Lung (tissue), 12 donors: ENCODE measurements around the gene ZHX3. TPM values are rescaled to one million over a fixed set of nuclear protein-coding genes. Genes with fewer than 3 reads are reported as not detected.

ENCODE experiments used
- ATAC-seq: fragments of 200-7000 bp; cut with Tn5 transposase; one replicate; pipeline ENCODE4 v1.9.1; 2020; ENCODE audit warnings: moderate number of reproducible peaks; ENCODE audit not compliant: insufficient read depth, low FRiP score
- DNase-seq, 3 donors: peaks; one replicate each; pipeline ENCODE4 v3.0.0-alpha.2; 2013 to 2017
- H3K27ac ChIP-seq, 2 donors: one replicate each; pipeline ENCODE4 v1.5.1; 2013; ENCODE audit warnings: mild to moderate bottlenecking in 2 of 2, moderate library complexity in 2 of 2, control low read depth in 1 of 2, inconsistent platforms in 1 of 2, low read depth in 1 of 2, low read length in 1 of 2
- H3K27me3 ChIP-seq, 3 donors: one replicate each; pipeline ENCODE4 v1.5.1; 2013; ENCODE audit warnings: low read length in 2 of 3; ENCODE audit not compliant: control insufficient read depth in 3 of 3, insufficient read depth in 3 of 3
- H3K36me3 ChIP-seq, 4 donors: one replicate each; pipeline ENCODE4 v1.5.1; 2013; ENCODE audit warnings: low read length in 4 of 4, mild to moderate bottlenecking in 1 of 4, moderate library complexity in 1 of 4; ENCODE audit not compliant: control insufficient read depth in 4 of 4, insufficient read depth in 4 of 4
- H3K4me1 ChIP-seq, 5 donors: one replicate each; pipeline ENCODE4 v1.5.1; 2013; ENCODE audit warnings: low read length in 5 of 5, mild to moderate bottlenecking in 2 of 5, moderate library complexity in 1 of 5; ENCODE audit not compliant: control insufficient read depth in 5 of 5, insufficient read depth in 5 of 5
- H3K4me3 ChIP-seq: one replicate; pipeline ENCODE4 v1.5.1; 2013; ENCODE audit warnings: mild to moderate bottlenecking, control low read depth, moderate library complexity
- H3K9ac ChIP-seq, 2 donors: one replicate each; pipeline ENCODE4 v1.5.1; 2013; ENCODE audit warnings: low read length in 2 of 2, control low read depth in 1 of 2; ENCODE audit not compliant: insufficient read depth in 1 of 2
- H3K9me3 ChIP-seq, 4 donors: one replicate each; pipeline ENCODE4 v1.5.1; 2013; ENCODE audit warnings: low read length in 3 of 4, mild to moderate bottlenecking in 1 of 4, moderate library complexity in 1 of 4; ENCODE audit not compliant: control insufficient read depth in 4 of 4, insufficient read depth in 3 of 4
- WGBS, 2 donors: extraction: QIAGEN DNeasy Blood & Tissue Kit; methylation state at CpG; one replicate each; pipeline ENCODE4 v1.1.7; 2013; 5-methylcytosine and 5-hydroxymethylcytosine counted together
- polyA plus RNA-seq, 2 donors: library from polyadenylated mRNA; stranded (reverse); fragments of 200-250 nt; gene quantifications; one replicate each; pipeline ENCODE4 v1.2.1, GENCODE V29; 2013
- total RNA-seq, 2 donors: library from RNA; depleted of rRNA in 1 of 2; stranded (reverse); fragments of >200 nt in 1 of 2; gene quantifications; one replicate each; pipeline ENCODE4 v1.2.1, GENCODE V29; 2014 to 2021
- TF ChIP-seq, protein P1 (sequence below): IDR thresholded peaks from 2 replicates; pipeline ENCODE4 v1.5.1; 2012; ENCODE audit warnings: mild to moderate bottlenecking; ENCODE audit errors: control extremely low read depth, extremely low read depth
- donor health status: control.
- donor health status: control.
- donor health status: Bipolar disorder and iron deficiency.
- donor health status: healthy.
- donor health status: DM: yes; HTN: yes; CAD: no.

Gene ZHX3
- total and polyA plus RNA-seq, 4 donors, result 8.3 to 48.2 (median 18.0) TPM

DNA sequence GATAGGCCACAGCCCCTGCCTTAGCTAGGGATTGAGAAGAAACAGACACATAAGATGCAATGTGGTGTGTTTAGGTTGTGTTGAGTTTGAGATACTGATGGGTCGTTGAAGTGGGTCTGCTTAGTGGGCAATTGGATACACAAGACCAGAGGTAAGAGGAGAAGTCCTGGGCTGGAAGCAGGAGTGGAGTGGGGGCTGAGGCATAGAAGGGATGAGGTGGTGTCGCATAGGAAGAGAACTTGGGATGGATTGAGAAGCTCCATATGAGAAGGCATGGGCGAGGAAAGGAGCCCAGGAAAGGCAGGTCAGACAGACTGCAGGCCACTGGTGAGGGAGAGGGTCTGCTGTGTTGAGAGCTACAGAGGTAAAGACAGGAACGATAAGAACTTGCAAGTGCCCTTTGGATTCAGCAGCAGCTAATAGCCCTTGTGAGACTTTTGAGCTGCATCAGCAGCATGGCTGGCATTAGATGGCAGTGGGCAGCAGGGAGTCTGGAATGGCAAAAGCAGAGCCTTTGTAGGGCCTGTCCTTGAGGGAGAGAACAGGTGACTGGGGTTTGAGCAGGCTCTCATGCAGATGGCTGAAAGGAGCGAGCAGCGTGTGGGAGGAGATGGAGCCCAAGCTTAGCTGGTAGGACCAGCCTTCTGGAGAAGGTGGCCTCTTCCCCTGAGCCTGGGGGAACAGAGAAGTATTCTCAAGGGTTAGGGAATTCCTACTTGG is 147.0 kb downstream of the ZHX3 start:
- WGBS, 2 donors, result 93 to 94% methylated on average over 6 of the region's 6 CpGs
- H3K9me3 ChIP-seq, result no peaks in the 10 kb centered on the region
- TF ChIP-seq, protein P1, sequence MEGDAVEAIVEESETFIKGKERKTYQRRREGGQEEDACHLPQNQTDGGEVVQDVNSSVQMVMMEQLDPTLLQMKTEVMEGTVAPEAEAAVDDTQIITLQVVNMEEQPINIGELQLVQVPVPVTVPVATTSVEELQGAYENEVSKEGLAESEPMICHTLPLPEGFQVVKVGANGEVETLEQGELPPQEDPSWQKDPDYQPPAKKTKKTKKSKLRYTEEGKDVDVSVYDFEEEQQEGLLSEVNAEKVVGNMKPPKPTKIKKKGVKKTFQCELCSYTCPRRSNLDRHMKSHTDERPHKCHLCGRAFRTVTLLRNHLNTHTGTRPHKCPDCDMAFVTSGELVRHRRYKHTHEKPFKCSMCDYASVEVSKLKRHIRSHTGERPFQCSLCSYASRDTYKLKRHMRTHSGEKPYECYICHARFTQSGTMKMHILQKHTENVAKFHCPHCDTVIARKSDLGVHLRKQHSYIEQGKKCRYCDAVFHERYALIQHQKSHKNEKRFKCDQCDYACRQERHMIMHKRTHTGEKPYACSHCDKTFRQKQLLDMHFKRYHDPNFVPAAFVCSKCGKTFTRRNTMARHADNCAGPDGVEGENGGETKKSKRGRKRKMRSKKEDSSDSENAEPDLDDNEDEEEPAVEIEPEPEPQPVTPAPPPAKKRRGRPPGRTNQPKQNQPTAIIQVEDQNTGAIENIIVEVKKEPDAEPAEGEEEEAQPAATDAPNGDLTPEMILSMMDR, result no peak

DNA sequence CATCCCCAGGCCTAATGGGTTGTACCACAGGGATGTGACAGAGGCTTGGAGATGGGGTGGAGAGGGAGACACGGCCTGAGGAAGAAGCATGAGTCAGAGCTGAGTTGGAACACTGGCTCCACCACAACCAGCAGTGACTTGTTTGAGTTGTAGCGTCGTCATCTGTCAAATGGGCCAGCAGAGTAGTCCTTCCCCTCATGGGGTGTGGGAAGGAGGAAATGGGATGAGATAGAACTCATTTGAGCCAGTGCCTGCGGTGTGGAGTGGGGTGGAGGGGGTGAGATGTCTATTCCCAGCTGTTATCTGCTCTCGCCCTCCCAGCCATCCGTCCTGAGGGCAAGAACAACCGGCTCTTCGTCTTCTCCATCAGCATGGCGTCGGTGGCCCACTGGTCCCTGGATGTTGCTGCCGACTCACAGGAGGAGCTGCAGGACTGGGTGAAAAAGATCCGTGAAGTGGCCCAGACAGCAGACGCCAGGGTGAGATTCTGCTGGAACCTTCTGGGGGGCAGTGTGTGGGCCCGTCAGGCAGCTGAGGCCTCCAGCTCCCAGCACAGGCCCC is 147.7 kb downstream of the ZHX3 start:
- ATAC-seq (no peak), DNase-seq (no peak)
- no peaks in the 10 kb centered on the region for H3K9me3 ChIP-seq
- TF ChIP-seq, protein P1, result no peak
- H3K27me3 ChIP-seq, result no peaks in the 10 kb centered on the region
- H3K4me1 ChIP-seq, result peaks cover 0 to 15% (median 6%) of the 10 kb centered on the region in 5 donors
- 92% methylated on average over 14 of the region's 14 CpGs for WGBS, 2 donors
- no peak overlapping the region for H3K4me3 ChIP-seq
- H3K36me3 ChIP-seq, result peaks cover 8 to 76% (median 69%) of the 10 kb centered on the region in 4 donors
- H3K9ac ChIP-seq, result no peak overlapping the region
- H3K27ac ChIP-seq, result peak overlapping the region in 1 of 2 donors; percentile 14

More for the DNA sequence above, 147.0 kb downstream of the ZHX3 start:
- Histone ChIP-seq H3K27me3 (no peaks in the 10 kb centered on the region), H3K9ac (no peak overlapping the region), H3K4me1 (peaks cover 0 to 15% (median 6%) of the 10 kb centered on the region in 5 donors), H3K27ac (peak overlapping the region in 1 of 2 donors; percentile 14), H3K36me3 (peaks cover 5 to 72% (median 64%) of the 10 kb centered on the region in 4 donors), H3K4me3 (no peak overlapping the region)
- no peak for DNase-seq
- ATAC-seq, result no peak

DNA sequence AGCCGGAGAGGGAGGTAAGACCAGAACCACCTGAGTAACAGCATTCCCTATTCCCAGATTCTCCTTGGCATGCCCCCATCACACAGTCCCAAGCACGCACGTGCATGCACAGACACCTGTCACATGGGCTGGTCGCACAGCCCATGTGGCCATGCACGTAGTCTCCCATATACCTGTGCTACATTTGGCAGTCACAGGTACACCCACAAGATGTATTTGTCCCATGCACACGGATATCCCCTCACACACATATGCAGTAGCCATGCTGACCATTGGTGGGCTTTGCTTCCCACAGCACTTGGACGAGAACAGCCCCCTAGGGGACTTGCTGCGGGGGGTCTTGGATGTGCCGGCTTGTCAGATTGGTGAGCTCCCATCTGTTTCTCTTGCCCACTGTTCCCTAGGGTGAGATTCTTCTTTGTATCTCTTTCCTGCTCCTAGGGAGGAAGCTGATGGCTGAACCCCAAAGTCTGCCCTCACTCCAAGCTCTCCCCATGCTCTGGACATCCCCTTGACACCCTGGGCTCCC is 148.3 kb downstream of the ZHX3 start:
- DNase-seq (no peak), ATAC-seq (no peak)
- Histone ChIP-seq H3K4me3 (no peak overlapping the region), H3K4me1 (peaks cover 0 to 15% (median 6%) of the 10 kb centered on the region in 5 donors), H3K27me3 (no peaks in the 10 kb centered on the region), H3K9ac (no peak overlapping the region), H3K9me3 (no peaks in the 10 kb centered on the region), H3K27ac (no peak overlapping the region), H3K36me3 (peaks cover 11 to 76% (median 67%) of the 10 kb centered on the region in 4 donors)
- WGBS, 2 donors, result 95 to 97% methylated on average over 9 of the region's 9 CpGs
- TF ChIP-seq, protein P1, result no peak
